ENCODE measurements around the gene CIB4. TPM values are rescaled to one million over a fixed set of nuclear protein-coding genes. Genes with fewer than 3 reads are reported as not detected.
A peak's percentile ranks its signal among the peaks of the same experiment; 100 is the strongest.

CIB4 gene
- total and polyA plus RNA-seq, 2 of the 4 experiments (the other 2 are of a cell fraction): not detected

- H3K4ac ChIP-seq (ENCODE audit: low read depth, low read length): no peak overlapping the region
- H3K4me3 ChIP-seq (ENCODE audit: insufficient read depth, low read depth, low read length): no peak overlapping the region
- H2BK15ac ChIP-seq (ENCODE audit: low read depth, low read length): no peak overlapping the region
- H2AK5ac ChIP-seq (ENCODE audit: low read depth, low read length): no peak overlapping the region
- TF ChIP-seq CTCF (conservative IDR thresholded peaks at IDR 0.05; ENCODE audit: low read depth, low read length) (peak; percentile 15; the same call in 1 of the 2 replicates), POLR2A (IDR thresholded peaks at IDR 0.05; ENCODE audit: low read depth, low read length) (no peak)
- H4K5ac ChIP-seq (ENCODE audit: low read depth, low read length): no peak overlapping the region
- H3K23ac ChIP-seq (ENCODE audit: low read depth, low read length): no peak overlapping the region
- in situ Hi-C loops (cut with MboI; ENCODE audit: low sequenced_read_pairs) (no loop called here), dilution Hi-C loops (cut with HindIII; ENCODE audit: low sequenced_read_pairs, unreplicated experiment) (no loop called here), intact Hi-C loops (cut with micrococcal nuclease) (no loop called here)
- H3K27me3 ChIP-seq (ENCODE audit: control insufficient read depth, insufficient read depth, low read length): peaks cover 82% of the 10 kb centered on the region
- no peaks in the 10 kb centered on the region for H3K9me3 ChIP-seq (ENCODE audit: control insufficient read depth, insufficient read depth, low read length)
- no peak overlapping the region for H3K27ac ChIP-seq (ENCODE audit: insufficient read depth, low read length)
- H3K18ac ChIP-seq (ENCODE audit: low read depth, low read length): no peak overlapping the region
- no TSS peak for BruUV-seq (replicated peaks)
- H3K9me1 ChIP-seq (ENCODE audit: insufficient read depth, low read length): no peaks in the 10 kb centered on the region
- H3K9ac ChIP-seq (ENCODE audit: low read depth, low read length): no peak overlapping the region
- H3K36me3 ChIP-seq (ENCODE audit: control insufficient read depth, insufficient read depth, low read length): no peaks in the 10 kb centered on the region
- H2AFZ ChIP-seq (replicated peaks; ENCODE audit: low read length, poor library complexity): no peak overlapping the region
- H2BK5ac ChIP-seq (ENCODE audit: low read depth, low read length, poor library complexity, severe bottlenecking): no peak overlapping the region
- H4K91ac ChIP-seq (ENCODE audit: insufficient read depth, low read depth, low read length): no peak overlapping the region
- H4K20me1 ChIP-seq (ENCODE audit: insufficient read depth, low read length): no peaks in the 10 kb centered on the region
- peak overlapping the region; percentile 52; the same call in 1 of the 2 replicates for H3K4me2 ChIP-seq (ENCODE audit: low read depth, low read length)
- H3K4me1 ChIP-seq (ENCODE audit: control insufficient read depth, insufficient read depth, low read length): no peaks in the 10 kb centered on the region; the same call in 1 of the 2 replicates
- ChIA-PET POLR2A (ENCODE audit: unreplicated experiment) (no interaction called here), CTCF (no interaction called here)
- no peaks in the 10 kb centered on the region for H3K79me1 ChIP-seq (ENCODE audit: low read depth in 1 of 2, low read length in 2 of 2)
- H2BK20ac ChIP-seq (ENCODE audit: low read depth, low read length): no peak overlapping the region
- ATAC-seq (ENCODE audit: low read depth) (peak; percentile 65), DNase-seq (no peak)
- no peak overlapping the region for H2AK9ac ChIP-seq (replicated peaks; ENCODE audit: low read depth, low read length, poor library complexity)
- no peak overlapping the region for H3K56ac ChIP-seq (ENCODE audit: extremely low read depth, insufficient read depth, low read length)
- no peak overlapping the region for H2BK120ac ChIP-seq (ENCODE audit: low read depth, low read length)
- H4K8ac ChIP-seq (ENCODE audit: low read depth in 2 of 2, low read length in 2 of 2): no peak overlapping the region
- no peak overlapping the region for H3K14ac ChIP-seq (replicated peaks; ENCODE audit: low read depth, low read length)
- WGBS, 2 experiments (ENCODE audit: extremely low coverage in 2 of 2, insufficient read length in 1 of 2): 15% methylated on average over 19 of the region's 69 CpGs; no CpG with 5 or more reads in 1 of the 2 experiments
These were observed 79.0 kb downstream of the CIB4 start for GRCh38 chr2:26561918-26562810.

All from IMR-90 (cell line).